ENCODE measurements around the gene IFNGR2.

- no peak for TF ChIP-seq CTCF (IDR thresholded peaks at IDR 0.05)
- TF ChIP-seq POLR2AphosphoS5 (IDR thresholded peaks at IDR 0.05): no peak
- TF ChIP-seq POLR2A (IDR thresholded peaks at IDR 0.05): peak in 1 of 2 donors; percentile 35
- TF ChIP-seq EP300 (IDR thresholded peaks at IDR 0.05): no peak
These were observed 773 bp downstream of the IFNGR2 start for GRCh38 chr21:33403786-33404585.
